Measurements from ENCODE around the gene TMEM109.

Gene TMEM109

GRCh38 chr11:60945295-60945667 is 31.3 kb downstream of the TMEM109 start:
- no peak for DNase-seq

GRCh38 chr11:60946601-60947264 is 32.8 kb downstream of the TMEM109 start:
- no peak for DNase-seq

GRCh38 chr11:60947700-60948099 is 33.7 kb downstream of the TMEM109 start:
- no peak for DNase-seq

GRCh38 chr11:60948250-60948649 is 34.3 kb downstream of the TMEM109 start:
- no peak for DNase-seq

GRCh38 chr11:60950024-60950423 is 36.1 kb downstream of the TMEM109 start:
- DNase-seq, result no peak

GRCh38 chr11:60950933-60951605 is 37.1 kb downstream of the TMEM109 start:
- no peak for DNase-seq

- DNase-seq, result no peak
These were observed 37.6 kb downstream of the TMEM109 start for GRCh38 chr11:60951606-60951903.

GRCh38 chr11:60951904-60952741 is 38.2 kb downstream of the TMEM109 start, which contains the start of gene SLC15A3:
Gene SLC15A3, minus strand, starts transcription at chr11:60952176. Its CDS starts 625 bp downstream, at chr11:60951551.
- DNase-seq, result no peak

- DNase-seq, result no peak
These were observed 38.8 kb downstream of the TMEM109 start for GRCh38 chr11:60952742-60953170.

GRCh38 chr11:60953781-60954180 is 39.8 kb downstream of the TMEM109 start:
- no peak for DNase-seq

- no peak for DNase-seq
These were observed 40.5 kb downstream of the TMEM109 start for GRCh38 chr11:60954421-60954820.

- DNase-seq, result no peak
These were observed 41.6 kb downstream of the TMEM109 start for GRCh38 chr11:60955571-60955970.

GRCh38 chr11:60957188-60957587 is 43.2 kb downstream of the TMEM109 start:
- DNase-seq, result no peak

- no peak for DNase-seq
These were observed 45.5 kb downstream of the TMEM109 start for GRCh38 chr11:60959431-60959830.

- no peak for DNase-seq
These were observed 46.4 kb downstream of the TMEM109 start for GRCh38 chr11:60960405-60960804.

- no peak for DNase-seq
These were observed 50.8 kb downstream of the TMEM109 start for GRCh38 chr11:60964801-60965200.

GRCh38 chr11:60966890-60967289 is 52.9 kb downstream of the TMEM109 start:
- DNase-seq, result no peak

- DNase-seq, result no peak
These were observed 54.3 kb downstream of the TMEM109 start for GRCh38 chr11:60968223-60968622.

- no peak for DNase-seq
These were observed 56.4 kb downstream of the TMEM109 start for GRCh38 chr11:60970369-60970774.

GRCh38 chr11:60970890-60971289 is 56.9 kb downstream of the TMEM109 start:
- no peak for DNase-seq

GRCh38 chr11:60971520-60971919 is 57.6 kb downstream of the TMEM109 start, which contains the start of gene CD6:
Gene CD6, plus strand, starts transcription at chr11:60971680. Its CDS starts 186 bp downstream, at chr11:60971866.
- no peak for DNase-seq

- no peak for DNase-seq
These were observed 58.4 kb downstream of the TMEM109 start for GRCh38 chr11:60972182-60973030.

All from NCI-H1930 (cell line).